ENCODE results near the gene DDRGK1.
A peak's percentile ranks its signal among the peaks of the same experiment; 100 is the strongest.
"Not testable (repeated sequence)": the region's sequence is repeated elsewhere in the genome, so short reads cannot be mapped to it uniquely, and the experiment has no call there.

DDRGK1 gene

GRCh38 chr20:3210346-3210745, 5.9 kb upstream of the DDRGK1 start:
- DNase-seq: no peak

- no peak for DNase-seq
Measured at GRCh38 chr20:3209946-3210317, 5.5 kb upstream of the DDRGK1 start.

- peak; percentile 71 for DNase-seq
Measured at GRCh38 chr20:3209257-3209945, 4.9 kb upstream of the DDRGK1 start, which contains the start of gene ITPA. ITPA (plus strand) TSS chr20:3209498; CDS start chr20:3209552, 54 bp downstream.

GRCh38 chr20:3208786-3209256, 4.3 kb upstream of the DDRGK1 start:
- peak; percentile 1 for DNase-seq

- peak; percentile 34 for DNase-seq
Measured at GRCh38 chr20:3203315-3204123, 963 bp downstream of the DDRGK1 start.

- DNase-seq: no peak
Measured at GRCh38 chr20:3202965-3203314, 1.5 kb downstream of the DDRGK1 start.

GRCh38 chr20:3199976-3200755, 4.3 kb downstream of the DDRGK1 start:
- DNase-seq: no peak

- no peak for DNase-seq
Measured at GRCh38 chr20:3199206-3199605, 5.3 kb downstream of the DDRGK1 start.

GRCh38 chr20:3195590-3196237, 8.8 kb downstream of the DDRGK1 start:
- DNase-seq: no peak

- no peak for DNase-seq
Measured at GRCh38 chr20:3194617-3195280, 9.7 kb downstream of the DDRGK1 start.

GRCh38 chr20:3193806-3194616, 10.5 kb downstream of the DDRGK1 start:
- DNase-seq: no peak

- no peak for DNase-seq
Measured at GRCh38 chr20:3192226-3193015, 12.1 kb downstream of the DDRGK1 start.

GRCh38 chr20:3190681-3191111, 13.8 kb downstream of the DDRGK1 start:
- no peak for DNase-seq

GRCh38 chr20:3189561-3190131, 14.8 kb downstream of the DDRGK1 start:
- no peak for DNase-seq

GRCh38 chr20:3188823-3189413, 15.6 kb downstream of the DDRGK1 start:
- DNase-seq: no peak

- not testable (repeated sequence) for DNase-seq
Measured at GRCh38 chr20:3187861-3188260, 16.6 kb downstream of the DDRGK1 start.

GRCh38 chr20:3183896-3184612, 20.4 kb downstream of the DDRGK1 start:
- no peak for DNase-seq

- not testable (repeated sequence) for DNase-seq
Measured at GRCh38 chr20:3182429-3182828, 22.1 kb downstream of the DDRGK1 start.

GRCh38 chr20:3181270-3181669, 23.2 kb downstream of the DDRGK1 start:
- DNase-seq: no peak
